GM12892 (cell line): Measurements from ENCODE around the gene CYGB.

ENCODE experiments used
- POLR2A ChIP-seq: IDR thresholded peaks from 2 replicates; pipeline ENCODE4 v1.6.1; 2011; ENCODE audit warnings: low read depth, low read length, control low read depth
- POLR2AphosphoS5 ChIP-seq: IDR thresholded peaks from 2 replicates; pipeline ENCODE4 v1.6.1; 2011; ENCODE audit warnings: low read depth, low read length, control low read depth
- TAF1 ChIP-seq: IDR thresholded peaks from 2 replicates; pipeline ENCODE4 v1.6.1; 2011; ENCODE audit warnings: low read depth, mild to moderate bottlenecking, control low read depth, low read length, borderline replicate concordance

- TF ChIP-seq TAF1 = no peak
- TF ChIP-seq POLR2AphosphoS5 = no peak
- TF ChIP-seq POLR2A = no peak
Measured at GRCh38 chr17:76478730-76479514, 58.6 kb downstream of the CYGB start.
